HUES6 (cell line): ENCODE data around the gene PEG3.

Experiments used
- H3K27ac ChIP-seq: 2 replicates; pipeline ENCODE4 v1.7.0; 2013; ENCODE audit warnings: low read depth, mild to moderate bottlenecking, low read length, inconsistent platforms
- H3K27me3 ChIP-seq: 2 replicates; pipeline ENCODE4 v1.6.1; 2013; ENCODE audit warnings: low read length; ENCODE audit not compliant: control insufficient read depth, insufficient read depth
- H3K36me3 ChIP-seq: 2 replicates; pipeline ENCODE4 v1.6.1; 2013; ENCODE audit warnings: low read length; ENCODE audit not compliant: control insufficient read depth, insufficient read depth
- H3K4me1 ChIP-seq: 2 replicates; pipeline ENCODE4 v1.6.1; 2013; ENCODE audit warnings: low read length; ENCODE audit not compliant: control insufficient read depth, insufficient read depth
- H3K4me3 ChIP-seq: 2 replicates; pipeline ENCODE4 v1.5.1; 2013; ENCODE audit warnings: low read depth, low read length
- H3K9ac ChIP-seq: one replicate; pipeline ENCODE4 v1.6.1; 2013; ENCODE audit warnings: mild to moderate bottlenecking, low read length
- H3K9me3 ChIP-seq: 2 replicates; pipeline ENCODE4 v1.6.1; 2013; ENCODE audit warnings: low read depth, low read length; ENCODE audit not compliant: control insufficient read depth, insufficient read depth

PEG3 gene

GRCh38 chr19:56840451-56841192, at the start of gene PEG3, which contains the start of gene ZIM2:
PEG3 (minus strand) TSS chr19:56840726; CDS start chr19:56824655, 16,071 bp downstream.
ZIM2 (minus strand) TSS chr19:56840726; CDS start chr19:56824277, 16,449 bp downstream.
- H3K4me1 ChIP-seq: no peaks in the 10 kb centered on the region
- H3K4me3 ChIP-seq: peak within 1 kb of the TSS; percentile 70
- no peak within 1 kb of the TSS for H3K27ac ChIP-seq
- peak within 1 kb of the TSS; percentile 69 for H3K9ac ChIP-seq
- H3K36me3 ChIP-seq: no peaks in the 10 kb centered on the region; the same call in 1 of the 2 replicates
- no peaks in the 10 kb centered on the region for H3K27me3 ChIP-seq
- H3K9me3 ChIP-seq: peaks cover 48% of the 10 kb centered on the region

GRCh38 chr19:56885173-56885985, 44.9 kb upstream of the PEG3 start:
- Histone ChIP-seq H3K27me3 (no peaks in the 10 kb centered on the region), H3K9me3 (peaks cover 50% of the 10 kb centered on the region), H3K36me3 (no peaks in the 10 kb centered on the region), H3K4me3 (no peak overlapping the region), H3K4me1 (peaks cover 6% of the 10 kb centered on the region), H3K9ac (no peak overlapping the region), H3K27ac (no peak overlapping the region)

GRCh38 chr19:56884441-56884840, 43.9 kb upstream of the PEG3 start:
- Histone ChIP-seq H3K9ac (no peak overlapping the region), H3K4me3 (no peak overlapping the region), H3K27me3 (no peaks in the 10 kb centered on the region), H3K27ac (no peak overlapping the region), H3K36me3 (no peaks in the 10 kb centered on the region), H3K9me3 (peaks cover 49% of the 10 kb centered on the region), H3K4me1 (peaks cover 6% of the 10 kb centered on the region)

GRCh38 chr19:56880592-56881190, 40.2 kb upstream of the PEG3 start:
- H3K27me3 ChIP-seq: no peaks in the 10 kb centered on the region
- H3K9ac ChIP-seq: no peak overlapping the region
- no peak overlapping the region for H3K27ac ChIP-seq
- peaks cover 47% of the 10 kb centered on the region for H3K9me3 ChIP-seq
- no peak overlapping the region for H3K4me3 ChIP-seq
- peaks cover 6% of the 10 kb centered on the region for H3K4me1 ChIP-seq
- no peaks in the 10 kb centered on the region for H3K36me3 ChIP-seq

- Histone ChIP-seq H3K4me1 (no peaks in the 10 kb centered on the region), H3K9me3 (peaks cover 59% of the 10 kb centered on the region), H3K27me3 (no peaks in the 10 kb centered on the region)
These were observed 36.7 kb upstream of the PEG3 start for GRCh38 chr19:56877069-56877715.

GRCh38 chr19:56875717-56876116, 35.2 kb upstream of the PEG3 start:
- Histone ChIP-seq H3K9me3 (peaks cover 59% of the 10 kb centered on the region), H3K9ac (no peak overlapping the region), H3K27me3 (no peaks in the 10 kb centered on the region), H3K36me3 (no peaks in the 10 kb centered on the region), H3K27ac (no peak overlapping the region), H3K4me1 (no peaks in the 10 kb centered on the region), H3K4me3 (no peak overlapping the region)

More at GRCh38 chr19:56877069-56877715, 36.7 kb upstream of the PEG3 start:
- Histone ChIP-seq H3K36me3 (no peaks in the 10 kb centered on the region), H3K27ac (no peak overlapping the region), H3K4me3 (no peak overlapping the region), H3K9ac (no peak overlapping the region)

- Histone ChIP-seq H3K36me3 (no peaks in the 10 kb centered on the region), H3K27me3 (no peaks in the 10 kb centered on the region), H3K9me3 (peaks cover 60% of the 10 kb centered on the region), H3K9ac (no peak overlapping the region), H3K4me3 (no peak overlapping the region), H3K4me1 (no peaks in the 10 kb centered on the region), H3K27ac (no peak overlapping the region)
These were observed 34.0 kb upstream of the PEG3 start for GRCh38 chr19:56874530-56874929.

- no peaks in the 10 kb centered on the region for H3K4me1 ChIP-seq
- H3K9me3 ChIP-seq: peaks cover 62% of the 10 kb centered on the region
- no peak overlapping the region for H3K9ac ChIP-seq
- H3K36me3 ChIP-seq: no peaks in the 10 kb centered on the region
- H3K27me3 ChIP-seq: no peaks in the 10 kb centered on the region
- H3K27ac ChIP-seq: no peak overlapping the region
- H3K4me3 ChIP-seq: no peak overlapping the region
These were observed 33.0 kb upstream of the PEG3 start for GRCh38 chr19:56873493-56873892.

- Histone ChIP-seq H3K9me3 (peaks cover 57% of the 10 kb centered on the region), H3K27ac (no peak overlapping the region), H3K4me1 (no peaks in the 10 kb centered on the region), H3K4me3 (no peak overlapping the region), H3K9ac (no peak overlapping the region), H3K36me3 (no peaks in the 10 kb centered on the region), H3K27me3 (no peaks in the 10 kb centered on the region)
These were observed 29.4 kb upstream of the PEG3 start for GRCh38 chr19:56869886-56870285.

- peaks cover 56% of the 10 kb centered on the region for H3K9me3 ChIP-seq
These were observed 27.9 kb upstream of the PEG3 start for GRCh38 chr19:56868446-56868845.

More at GRCh38 chr19:56868446-56868845, 27.9 kb upstream of the PEG3 start:
- H3K27ac ChIP-seq: no peak overlapping the region
- no peaks in the 10 kb centered on the region for H3K4me1 ChIP-seq
- H3K36me3 ChIP-seq: no peaks in the 10 kb centered on the region
- no peak overlapping the region for H3K4me3 ChIP-seq
- no peaks in the 10 kb centered on the region for H3K27me3 ChIP-seq
- no peak overlapping the region for H3K9ac ChIP-seq
